Subcutaneous adipose tissue (tissue), 4 donors: Measurements from ENCODE around the gene ETHE1. TPM values are rescaled to one million over a fixed set of nuclear protein-coding genes. Genes with fewer than 3 reads are reported as not detected.

Source experiments
- total RNA-seq, 4 donors: library from RNA; depleted of rRNA; stranded (reverse); fragments of >200 nt; gene quantifications; one replicate each; pipeline ENCODE4 v1.1.0, GENCODE V29; 2016
- TF ChIP-seq, protein P1 (sequence below): fragments of 450-650 bp; IDR thresholded peaks from one replicate; pipeline ENCODE4 v1.5.1; 2016; ENCODE audit warnings: low read depth, mild to moderate bottlenecking, control low read depth, antibody characterized with exemption, moderate library complexity

The ETHE1 gene
- total RNA-seq, 4 donors from 2014 or later: 20.2 to 36.7 (median 31.3) TPM

GRCh38 chr19:43527860-43528622 is 1.0 kb upstream of the ETHE1 start:
- TF ChIP-seq, protein P1, sequence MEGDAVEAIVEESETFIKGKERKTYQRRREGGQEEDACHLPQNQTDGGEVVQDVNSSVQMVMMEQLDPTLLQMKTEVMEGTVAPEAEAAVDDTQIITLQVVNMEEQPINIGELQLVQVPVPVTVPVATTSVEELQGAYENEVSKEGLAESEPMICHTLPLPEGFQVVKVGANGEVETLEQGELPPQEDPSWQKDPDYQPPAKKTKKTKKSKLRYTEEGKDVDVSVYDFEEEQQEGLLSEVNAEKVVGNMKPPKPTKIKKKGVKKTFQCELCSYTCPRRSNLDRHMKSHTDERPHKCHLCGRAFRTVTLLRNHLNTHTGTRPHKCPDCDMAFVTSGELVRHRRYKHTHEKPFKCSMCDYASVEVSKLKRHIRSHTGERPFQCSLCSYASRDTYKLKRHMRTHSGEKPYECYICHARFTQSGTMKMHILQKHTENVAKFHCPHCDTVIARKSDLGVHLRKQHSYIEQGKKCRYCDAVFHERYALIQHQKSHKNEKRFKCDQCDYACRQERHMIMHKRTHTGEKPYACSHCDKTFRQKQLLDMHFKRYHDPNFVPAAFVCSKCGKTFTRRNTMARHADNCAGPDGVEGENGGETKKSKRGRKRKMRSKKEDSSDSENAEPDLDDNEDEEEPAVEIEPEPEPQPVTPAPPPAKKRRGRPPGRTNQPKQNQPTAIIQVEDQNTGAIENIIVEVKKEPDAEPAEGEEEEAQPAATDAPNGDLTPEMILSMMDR: no peak

DNA sequence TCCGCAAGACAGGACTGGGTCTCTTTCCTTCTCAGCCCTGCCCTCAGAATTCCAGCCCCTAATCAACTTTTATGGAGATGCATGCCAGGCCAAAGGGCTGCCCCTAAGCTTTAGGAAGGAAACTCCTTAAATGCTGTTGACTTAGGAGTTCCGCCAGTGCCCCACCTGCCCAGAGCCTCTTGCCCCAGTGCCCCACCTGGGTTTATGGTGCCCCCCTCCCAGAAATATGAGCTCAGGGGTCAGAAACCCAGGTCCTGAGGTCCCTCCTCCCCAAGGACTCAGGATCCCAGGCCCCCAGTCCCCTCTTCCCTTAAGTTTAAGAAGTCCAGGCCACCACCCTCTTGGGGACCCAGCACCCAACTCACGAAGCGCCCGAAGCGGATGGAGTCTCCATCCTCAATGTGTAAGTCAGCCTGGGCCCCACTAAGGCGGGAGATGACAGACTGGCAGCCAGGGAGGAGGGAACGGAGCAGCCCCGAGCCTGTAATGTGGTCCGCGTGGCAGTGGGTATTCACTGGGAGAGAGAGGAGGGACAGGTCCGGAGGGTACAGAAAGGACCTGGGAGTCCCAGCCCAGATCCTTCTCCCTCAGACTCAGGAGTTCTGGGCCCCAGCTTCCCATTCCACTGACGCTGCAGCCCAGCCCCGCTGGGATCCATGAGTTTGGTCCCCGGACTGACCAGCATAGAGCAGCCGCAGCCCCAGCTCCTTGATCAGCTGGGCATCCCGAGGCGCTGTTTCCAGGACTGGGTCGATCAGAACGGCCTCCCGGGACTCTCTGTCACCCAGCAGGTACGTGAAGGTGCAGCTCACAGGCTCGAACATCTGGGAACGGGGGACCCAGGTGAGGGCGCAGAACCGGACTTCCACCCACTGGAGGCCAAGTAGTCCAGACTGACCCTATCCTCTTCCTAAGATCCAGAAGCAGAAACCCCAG is 897 bp downstream of the ETHE1 start:
- TF ChIP-seq, protein P1: no peak

DNA sequence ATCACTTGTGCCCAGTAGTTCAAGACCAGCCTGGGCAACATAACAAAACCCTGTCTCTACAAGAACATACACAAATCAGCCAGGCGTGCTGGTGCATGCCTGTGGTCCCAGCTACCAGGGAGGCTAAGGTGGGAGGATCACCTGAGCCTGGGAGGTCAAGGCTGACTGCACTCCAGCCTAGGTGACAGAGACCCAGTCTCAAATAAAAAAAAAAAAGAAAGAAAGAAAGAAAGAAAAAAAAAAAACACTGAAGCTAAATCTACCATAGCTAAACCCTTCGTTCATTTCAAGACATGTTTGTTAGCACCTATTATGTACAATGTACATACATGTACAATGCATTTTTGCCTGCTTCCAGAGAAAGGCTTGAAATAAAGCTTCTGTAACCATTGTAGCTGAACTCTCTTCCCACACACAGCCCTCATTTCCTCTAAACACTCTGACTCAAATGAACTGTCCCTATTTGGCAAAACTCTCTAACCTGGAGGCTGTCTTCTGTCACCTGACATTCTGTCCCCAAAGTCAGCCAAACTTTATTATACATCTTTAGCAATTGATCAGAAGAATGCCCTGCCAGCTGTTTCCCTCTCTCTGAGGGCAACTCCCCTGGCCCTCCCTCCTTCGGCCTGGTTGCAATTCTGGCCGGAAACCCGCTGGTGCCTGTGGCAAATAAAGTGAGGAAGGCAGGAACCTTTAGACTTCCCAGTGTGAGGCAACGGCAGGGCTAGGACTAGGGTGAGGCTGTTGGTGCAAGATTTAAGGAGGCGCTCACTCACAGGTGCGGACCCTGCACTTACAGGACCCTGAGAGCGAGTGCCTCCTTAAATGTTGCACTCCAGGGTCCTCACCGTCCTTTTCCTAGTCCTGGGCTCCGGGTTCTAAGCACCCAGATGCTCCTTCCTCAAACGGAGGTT is 1.8 kb downstream of the ETHE1 start:
- TF ChIP-seq, protein P1: no peak

DNA sequence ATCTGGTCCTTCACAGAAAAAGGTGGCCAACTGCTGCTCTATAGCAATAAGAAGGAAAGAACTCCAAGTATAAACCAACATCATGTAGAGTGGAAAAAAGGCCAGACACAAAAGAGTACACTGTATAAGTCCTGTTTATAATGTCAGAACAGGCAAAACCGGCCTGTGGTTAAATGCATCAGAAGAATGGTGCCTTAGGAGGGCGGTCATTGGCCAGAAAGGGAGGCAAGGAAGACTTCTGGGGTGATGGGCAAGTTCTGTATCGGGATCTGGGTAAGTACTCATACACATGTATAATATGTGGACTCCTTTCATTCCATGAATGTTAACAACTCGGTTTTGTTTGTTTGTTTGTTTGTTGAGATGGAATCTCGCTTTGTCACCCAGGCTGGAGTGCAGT is 4.1 kb downstream of the ETHE1 start:
- TF ChIP-seq, protein P1: no peak

- TF ChIP-seq, protein P1: no peak
These were observed 7.4 kb downstream of the ETHE1 start for GRCh38 chr19:43519436-43520088.

GRCh38 chr19:43518051-43518450 is 8.9 kb downstream of the ETHE1 start:
- TF ChIP-seq, protein P1: no peak
